WI38 (cell line): ENCODE data around the gene UFD1.
"Not testable (repeated sequence)": the region's sequence is repeated elsewhere in the genome, so short reads cannot be mapped to it uniquely, and the experiment has no call there.

Experiments used
- H3K4me3 ChIP-seq: 2 replicates; pipeline ENCODE4 v1.5.1; 2011; ENCODE audit warnings: low read depth, mild to moderate bottlenecking, control low read depth, low read length
- TF ChIP-seq, protein P1 (sequence below): IDR thresholded peaks from 2 replicates; pipeline ENCODE4 v1.5.1; 2012; ENCODE audit warnings: low read depth, mild to moderate bottlenecking, control low read depth, low read length

The UFD1 gene

DNA sequence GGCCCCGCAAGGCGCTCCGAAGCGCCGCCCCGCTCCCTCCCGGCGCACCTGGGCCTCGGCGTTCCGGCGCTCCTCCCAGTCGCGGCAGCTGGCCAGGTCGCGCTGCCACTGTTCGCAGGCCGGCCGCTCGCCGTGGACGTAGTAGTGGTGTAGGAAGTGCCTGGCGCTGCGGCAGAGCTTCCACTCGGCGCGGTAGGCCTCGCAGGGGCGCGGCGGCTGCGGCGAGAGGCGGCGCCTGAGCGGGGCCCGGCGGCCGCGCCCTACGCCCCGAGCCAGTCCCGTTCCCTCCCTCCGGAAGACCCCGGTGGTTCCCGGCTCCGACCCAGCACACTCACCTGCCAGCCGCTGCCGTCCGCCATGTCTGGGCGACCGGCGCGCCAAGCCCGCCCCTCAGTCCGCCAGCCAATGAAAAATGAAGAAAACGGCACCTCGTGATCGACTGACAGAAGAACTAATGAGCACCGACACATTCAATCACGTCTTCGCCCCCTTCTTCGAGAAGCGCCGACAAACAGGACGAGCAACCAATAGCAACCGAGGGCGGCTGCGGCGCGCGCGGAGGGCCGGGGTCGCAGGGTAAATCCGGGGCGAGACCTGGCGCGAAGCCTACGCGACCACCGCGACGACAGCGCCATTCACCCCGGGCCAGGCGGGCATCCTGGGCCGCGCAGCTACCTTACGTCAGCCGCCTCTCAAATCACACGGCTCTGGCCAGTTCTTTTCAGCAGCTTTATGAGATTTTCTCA is 31.5 kb downstream of the UFD1 start, which contains the start of gene C22orf39:
C22orf39 (minus strand) TSS at position 382 of the 746 bp plus-strand sequence; CDS start at position 359, 23 bp downstream.
- TF ChIP-seq, protein P1, sequence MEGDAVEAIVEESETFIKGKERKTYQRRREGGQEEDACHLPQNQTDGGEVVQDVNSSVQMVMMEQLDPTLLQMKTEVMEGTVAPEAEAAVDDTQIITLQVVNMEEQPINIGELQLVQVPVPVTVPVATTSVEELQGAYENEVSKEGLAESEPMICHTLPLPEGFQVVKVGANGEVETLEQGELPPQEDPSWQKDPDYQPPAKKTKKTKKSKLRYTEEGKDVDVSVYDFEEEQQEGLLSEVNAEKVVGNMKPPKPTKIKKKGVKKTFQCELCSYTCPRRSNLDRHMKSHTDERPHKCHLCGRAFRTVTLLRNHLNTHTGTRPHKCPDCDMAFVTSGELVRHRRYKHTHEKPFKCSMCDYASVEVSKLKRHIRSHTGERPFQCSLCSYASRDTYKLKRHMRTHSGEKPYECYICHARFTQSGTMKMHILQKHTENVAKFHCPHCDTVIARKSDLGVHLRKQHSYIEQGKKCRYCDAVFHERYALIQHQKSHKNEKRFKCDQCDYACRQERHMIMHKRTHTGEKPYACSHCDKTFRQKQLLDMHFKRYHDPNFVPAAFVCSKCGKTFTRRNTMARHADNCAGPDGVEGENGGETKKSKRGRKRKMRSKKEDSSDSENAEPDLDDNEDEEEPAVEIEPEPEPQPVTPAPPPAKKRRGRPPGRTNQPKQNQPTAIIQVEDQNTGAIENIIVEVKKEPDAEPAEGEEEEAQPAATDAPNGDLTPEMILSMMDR, result no peak

DNA sequence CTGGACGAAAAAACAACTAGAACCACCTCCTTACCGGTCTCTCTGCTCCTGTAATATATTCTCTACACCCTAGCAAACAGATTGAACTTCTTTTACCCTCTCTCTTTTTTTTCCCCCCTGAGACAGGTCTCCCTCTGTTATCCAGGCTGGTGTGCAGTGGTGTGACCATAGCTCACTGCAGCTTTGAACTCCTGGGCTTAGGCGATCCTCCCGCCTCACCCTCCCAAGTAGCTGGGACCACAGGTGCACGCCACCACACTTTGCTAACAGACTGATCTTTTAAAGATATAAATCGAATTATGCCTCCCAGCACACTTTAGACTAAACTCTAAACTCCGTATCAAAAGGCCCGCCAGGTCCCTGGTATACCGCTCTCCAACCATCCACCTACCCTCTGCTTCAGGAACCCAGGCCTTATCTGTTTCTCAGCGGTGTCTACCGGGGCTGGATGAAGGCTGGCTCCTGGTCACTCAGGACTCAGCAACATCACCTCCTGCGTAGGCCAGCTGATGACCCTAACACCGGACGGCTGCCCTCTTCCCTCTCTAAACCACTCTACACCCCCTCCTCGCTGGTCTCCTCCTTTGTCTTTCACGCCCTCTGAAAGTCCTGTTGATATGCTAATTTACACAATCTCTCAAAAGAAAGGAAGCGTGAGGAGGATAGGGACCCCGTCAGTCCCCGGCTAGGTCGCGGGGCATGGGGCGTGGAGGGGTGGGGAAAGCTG is 32.2 kb downstream of the UFD1 start:
- TF ChIP-seq, protein P1, result no peak
- H3K4me3 ChIP-seq, result peak overlapping the region; percentile 78

More for the DNA sequence above, 31.5 kb downstream of the UFD1 start, which contains the start of gene C22orf39:
- H3K4me3 ChIP-seq, result peak within 1 kb of the TSS; percentile 78

DNA sequence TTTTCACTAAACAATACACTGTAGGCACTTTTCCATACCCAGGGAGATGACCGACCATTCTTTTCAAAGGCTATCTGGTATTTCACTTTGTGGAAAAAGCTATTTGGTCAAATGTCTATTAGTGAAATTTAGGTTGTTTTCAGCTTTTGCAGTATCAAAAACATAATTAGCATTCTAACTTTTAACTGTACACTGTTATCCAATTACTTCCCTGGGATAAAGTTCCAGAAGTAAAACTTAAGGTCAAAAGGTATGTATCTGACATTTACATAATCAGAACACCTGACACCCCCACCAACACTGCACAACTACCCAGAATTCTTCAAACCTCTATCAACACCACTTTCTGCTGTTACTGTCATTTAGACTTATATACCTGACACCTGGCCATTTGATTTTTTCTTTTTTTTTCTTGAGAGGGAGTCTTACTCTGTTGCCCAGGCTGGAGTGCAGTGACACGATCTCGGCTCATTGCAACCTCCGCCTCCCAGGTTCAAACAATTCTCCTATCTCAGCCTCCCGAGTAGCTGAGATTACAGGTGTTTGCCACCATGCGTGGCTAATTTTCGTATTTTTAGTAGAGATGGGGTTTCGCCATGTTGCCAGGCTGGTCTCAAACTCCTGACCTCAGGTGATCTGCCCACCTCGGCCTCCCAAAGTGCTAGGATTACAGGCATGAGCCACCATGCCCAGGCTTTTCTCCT is 33.6 kb downstream of the UFD1 start:
- H3K4me3 ChIP-seq, result not testable (repeated sequence)

DNA sequence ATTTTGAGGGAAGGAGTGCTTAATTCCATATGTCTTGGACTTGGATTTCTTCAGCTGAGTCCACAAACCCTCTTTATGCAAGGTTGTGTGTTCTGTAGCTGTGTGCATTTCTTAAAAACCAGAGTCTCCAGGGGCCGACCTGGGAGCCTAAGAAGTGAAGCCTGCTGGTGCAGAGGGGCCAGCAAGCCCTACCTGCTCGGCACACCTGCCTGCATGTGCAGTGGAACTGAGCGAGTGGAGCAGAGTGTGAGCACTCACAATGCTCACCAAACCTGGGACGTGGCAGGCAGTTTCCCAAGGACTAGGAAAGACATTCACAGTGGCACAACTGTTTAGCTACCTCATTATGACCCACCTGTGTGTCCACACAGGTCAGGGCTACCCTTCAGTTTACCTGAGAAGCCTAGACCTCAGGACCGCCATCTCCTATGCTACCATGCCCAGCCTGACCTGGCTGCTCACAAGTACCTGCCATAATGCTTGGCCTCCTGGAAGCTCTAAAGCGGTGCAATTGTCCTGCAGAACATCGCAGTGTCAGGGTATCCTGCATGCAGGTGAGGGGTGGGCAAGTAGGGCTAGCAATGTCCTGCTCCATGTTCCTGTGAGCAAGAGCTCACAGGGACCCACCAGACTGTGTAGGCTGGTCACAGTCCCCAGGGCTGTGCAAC is 35.3 kb downstream of the UFD1 start:
- TF ChIP-seq, protein P1, result no peak
- H3K4me3 ChIP-seq, result no peak overlapping the region

DNA sequence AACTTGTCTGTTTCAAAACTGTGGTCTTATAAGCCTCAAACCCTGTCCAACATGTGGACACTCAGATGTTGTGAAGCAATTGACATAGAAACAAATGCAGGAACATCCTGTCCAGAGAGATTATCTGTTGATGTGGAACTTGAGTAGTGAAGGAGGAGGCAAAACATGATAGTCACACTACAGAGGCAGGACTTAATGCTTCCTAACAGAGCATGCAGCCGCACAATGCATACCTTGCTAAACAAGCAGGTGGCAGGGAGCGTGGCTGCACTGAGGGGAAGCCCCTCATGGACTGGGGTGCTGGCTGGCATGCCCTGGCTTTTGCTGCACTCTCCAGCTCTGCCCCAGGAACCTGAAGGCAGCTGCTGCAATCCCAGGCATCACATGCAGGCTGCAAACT is 36.8 kb downstream of the UFD1 start:
- H3K4me3 ChIP-seq, result no peak overlapping the region
- TF ChIP-seq, protein P1, result no peak

DNA sequence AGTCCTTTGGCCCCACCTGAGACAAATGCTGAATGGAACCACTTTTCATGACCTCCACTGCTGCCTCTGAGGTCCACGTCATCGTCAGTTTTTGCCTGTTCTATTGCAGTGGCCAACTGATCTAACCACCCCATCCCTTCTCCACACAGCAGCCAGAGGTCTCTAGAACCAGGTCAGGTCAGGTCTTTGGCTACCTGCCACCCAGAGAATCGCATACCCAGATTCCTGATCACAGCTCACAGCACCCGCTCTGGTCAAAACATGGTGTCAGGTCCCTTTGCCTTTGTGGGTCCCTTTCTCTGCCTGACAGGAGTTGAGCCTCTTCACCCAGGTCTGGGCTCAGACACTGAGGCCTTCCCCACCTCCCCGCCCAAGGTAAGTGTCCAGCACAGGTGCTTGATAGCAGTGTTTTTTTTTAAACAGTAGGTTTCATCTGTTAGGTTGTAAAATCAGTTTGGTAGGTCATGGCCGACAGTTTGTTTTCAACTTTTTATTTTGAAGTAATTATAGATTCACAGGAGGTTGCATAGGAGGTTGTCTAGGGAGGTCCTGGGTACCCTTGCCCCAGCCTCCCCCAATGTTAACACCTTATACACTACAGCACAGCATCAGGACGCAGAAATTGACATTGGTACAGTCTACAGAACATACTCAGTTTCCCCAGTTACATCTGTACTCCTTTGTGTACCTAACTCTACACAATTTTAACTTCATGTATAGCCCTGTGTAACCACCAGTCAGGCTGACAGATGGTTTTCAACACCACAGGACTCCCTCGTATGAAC is 38.4 kb downstream of the UFD1 start:
- TF ChIP-seq, protein P1, result no peak
- no peak overlapping the region for H3K4me3 ChIP-seq

DNA sequence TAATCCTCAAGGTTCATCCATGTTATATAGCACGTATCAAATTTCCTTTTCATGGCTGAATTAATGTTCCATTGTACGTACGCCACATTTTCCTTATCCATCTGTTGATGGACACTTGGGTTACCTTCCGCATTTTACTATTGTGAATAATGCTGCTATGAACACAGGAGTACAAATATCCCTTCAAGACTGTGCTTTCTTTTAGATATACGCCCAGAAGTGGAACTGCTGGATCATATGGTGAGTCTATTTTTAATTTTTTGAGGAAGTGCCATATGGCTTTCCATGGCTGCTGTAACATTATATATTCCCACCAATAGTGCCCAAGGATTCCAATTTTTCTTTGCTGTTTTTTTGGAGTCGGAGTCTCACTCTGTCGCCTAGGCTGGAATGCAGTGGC is 40.7 kb downstream of the UFD1 start:
- TF ChIP-seq, protein P1, result no peak
- no peak overlapping the region for H3K4me3 ChIP-seq

DNA sequence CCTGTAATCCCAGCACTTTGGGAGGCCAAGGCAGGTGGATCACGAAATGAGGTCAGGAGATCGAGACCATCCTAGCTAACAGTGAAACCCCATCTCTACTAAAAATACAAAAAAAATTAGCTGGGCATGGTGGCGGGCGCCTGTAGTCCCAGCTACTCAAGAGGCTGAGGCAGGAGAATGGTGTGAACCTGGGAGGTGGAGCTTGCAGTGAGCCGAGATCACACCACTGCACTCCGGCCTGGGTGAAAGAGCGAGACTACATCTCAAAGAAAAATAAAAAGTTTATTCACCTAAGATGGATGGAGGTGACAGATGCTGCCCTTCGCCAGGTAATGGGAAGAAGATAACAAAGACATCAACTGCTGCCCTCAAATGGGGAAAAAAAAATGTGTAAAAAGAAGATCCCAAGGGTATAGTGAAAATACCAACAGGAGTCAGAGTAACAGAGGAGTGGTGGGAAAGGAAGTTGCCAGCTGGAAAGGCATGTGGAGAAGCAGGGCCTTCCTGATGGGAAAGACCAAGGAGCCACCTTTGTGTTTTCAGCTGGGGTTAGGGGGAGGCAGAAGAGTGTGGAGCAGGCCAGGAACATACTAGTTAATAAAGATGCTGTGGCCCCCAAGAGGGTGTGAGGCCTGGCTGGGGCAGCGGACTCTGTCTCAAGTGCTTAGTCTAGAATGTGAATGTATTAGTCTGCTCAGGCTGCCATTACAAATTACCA is 42.4 kb downstream of the UFD1 start:
- not testable (repeated sequence) for H3K4me3 ChIP-seq
